Jurkat, Clone E6-1 (cell line): ENCODE data around the gene ZNF503. TPM values are rescaled to one million over a fixed set of nuclear protein-coding genes. Genes with fewer than 3 reads are reported as not detected.

Experiments
- DNase-seq: peaks from one replicate; pipeline ENCODE4 v3.0.0-alpha.2; 2011; ENCODE audit warnings: low read depth, low spot score
- H3K4me3 ChIP-seq: 2 replicates; pipeline ENCODE4 v1.5.1; 2011; ENCODE audit warnings: mild to moderate bottlenecking, low read length, control low read depth, moderate library complexity
- polyA plus RNA-seq: library from polyadenylated mRNA; unstranded; fragments of >200 nt; gene quantifications from one replicate; pipeline ENCODE4 v1.2.1, GENCODE V29; 2012; ENCODE audit warnings: missing spikeins; ENCODE audit not compliant: insufficient read length, insufficient read depth

The ZNF503 gene
- polyA plus RNA-seq, result 1.1 TPM

DNA sequence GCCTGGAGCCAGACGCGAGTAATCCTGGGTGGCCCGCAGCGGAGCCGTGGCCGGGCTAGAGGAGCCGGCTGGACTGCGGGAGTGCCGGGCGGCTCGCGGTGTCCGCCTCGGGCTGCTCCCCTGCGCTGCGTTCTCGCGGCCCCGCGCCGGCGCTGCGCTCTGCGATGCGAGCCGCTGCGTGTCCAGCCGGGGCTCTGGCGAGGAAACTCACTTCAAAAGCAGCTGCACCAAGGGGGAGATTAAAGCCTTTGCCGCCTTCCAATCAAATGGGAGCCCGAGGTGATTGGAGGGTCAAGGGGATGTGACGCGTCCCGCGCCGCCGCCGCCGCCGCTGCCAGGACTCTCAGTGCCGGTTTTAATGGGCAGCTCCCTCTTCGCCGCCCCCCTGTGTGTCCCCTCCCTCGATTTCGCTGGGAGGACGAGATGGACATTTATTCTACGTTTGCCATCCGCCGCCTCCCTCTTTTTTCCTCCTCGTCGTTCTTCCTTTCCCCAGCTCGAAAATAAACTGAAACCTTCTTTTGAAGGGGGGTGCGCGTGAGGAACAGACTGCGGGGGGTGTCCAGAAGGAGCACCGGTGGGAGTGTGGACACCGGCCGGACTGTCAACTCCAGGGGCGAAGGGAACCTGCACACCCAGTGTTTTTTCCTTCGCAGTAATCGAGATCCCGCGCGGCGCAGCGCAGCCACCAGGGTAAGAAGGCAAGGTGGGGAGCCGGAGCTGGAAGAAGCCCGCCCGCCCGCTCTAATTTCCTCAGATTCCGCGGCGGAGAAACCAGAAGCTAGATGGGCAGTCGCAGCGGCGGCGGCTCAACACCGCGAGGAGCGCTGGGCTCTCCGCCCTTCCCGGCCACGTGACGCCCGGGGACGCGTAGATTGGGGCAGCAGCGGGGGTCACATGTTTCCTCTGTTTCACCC is at the start of gene ZNF503:
Gene ZNF503 (minus strand): TSS at position 196 of the 917 bp plus-strand sequence. CDS start 345 bp downstream, outside the sequence.
- peak; percentile 24 for DNase-seq
- peak within 1 kb of the TSS; percentile 51 for H3K4me3 ChIP-seq

- no peak overlapping the region for H3K4me3 ChIP-seq
- no peak for DNase-seq
Measured at GRCh38 chr10:75450644-75451640, 49.4 kb upstream of the ZNF503 start.

DNA sequence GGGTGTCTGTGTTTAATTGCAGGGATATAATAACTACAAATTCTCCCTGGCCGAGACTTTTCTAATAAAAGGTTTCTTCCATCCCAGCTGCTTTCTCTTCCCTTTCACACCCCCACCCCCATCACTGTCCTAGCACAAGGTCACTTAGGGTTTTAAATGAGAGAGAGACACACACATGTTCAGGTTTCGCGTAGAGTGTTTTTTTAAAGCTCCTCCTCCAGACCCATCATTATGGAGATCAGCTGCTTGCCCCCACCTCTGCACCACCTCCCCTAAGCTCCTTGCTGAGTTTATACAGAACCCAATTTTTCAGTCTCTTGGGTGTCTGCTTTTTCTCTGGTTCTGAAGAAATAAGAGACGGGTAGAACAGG is 48.5 kb upstream of the ZNF503 start:
- DNase-seq, result no peak
- H3K4me3 ChIP-seq, result no peak overlapping the region

GRCh38 chr10:75449382-75450074 is 48.0 kb upstream of the ZNF503 start:
- DNase-seq, result no peak
- no peak overlapping the region for H3K4me3 ChIP-seq

- H3K4me3 ChIP-seq, result no peak overlapping the region
- DNase-seq, result no peak
Measured at GRCh38 chr10:75448166-75448565, 46.6 kb upstream of the ZNF503 start.

DNA sequence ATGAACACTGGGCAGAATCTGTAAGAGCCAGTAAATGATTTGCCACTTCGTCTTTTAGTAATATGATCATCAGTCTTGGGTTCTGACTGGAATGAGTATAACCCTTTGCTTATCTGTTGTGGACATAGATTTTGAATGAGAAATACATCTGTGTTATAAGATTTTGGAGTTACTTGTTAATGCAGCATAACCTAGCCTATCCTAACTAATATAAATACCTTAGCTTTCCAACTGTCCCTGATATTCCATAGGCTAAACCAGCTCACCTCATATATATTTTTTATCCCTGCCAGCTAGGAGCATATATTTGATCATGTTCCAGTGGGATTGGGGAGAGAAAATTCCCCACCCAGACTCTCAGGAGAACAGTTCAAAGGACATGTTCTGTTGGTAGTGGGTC is 44.9 kb upstream of the ZNF503 start:
- H3K4me3 ChIP-seq, result no peak overlapping the region
- no peak for DNase-seq

DNA sequence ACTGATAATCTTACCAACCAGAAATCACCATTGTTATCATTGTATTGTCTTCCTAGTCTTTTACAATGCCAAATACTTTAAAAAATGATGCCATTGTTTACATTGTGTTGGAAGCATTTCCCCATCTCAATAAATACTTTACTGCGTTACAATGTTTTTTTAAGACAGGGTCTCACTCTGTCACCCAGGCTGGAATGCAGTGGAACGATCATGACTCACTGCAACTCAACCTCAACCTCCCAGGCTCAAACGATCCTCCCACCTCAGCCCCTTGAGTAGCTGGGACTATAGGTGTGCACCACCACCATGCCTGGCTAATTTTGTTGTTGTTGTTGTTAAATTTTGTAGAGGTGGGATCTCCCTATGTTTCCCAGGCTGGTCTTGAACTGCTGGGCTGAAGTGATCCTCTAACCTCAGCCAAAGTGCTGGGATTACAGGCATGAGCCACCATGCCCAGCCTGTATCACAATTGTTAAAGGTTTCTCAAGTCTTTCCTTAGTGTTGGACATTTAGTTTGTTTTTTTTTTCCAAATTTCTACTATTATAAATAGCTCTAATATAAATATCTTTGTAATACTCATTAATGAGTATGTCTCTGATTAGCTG is 43.3 kb upstream of the ZNF503 start:
- no peak overlapping the region for H3K4me3 ChIP-seq
- DNase-seq, result no peak

DNA sequence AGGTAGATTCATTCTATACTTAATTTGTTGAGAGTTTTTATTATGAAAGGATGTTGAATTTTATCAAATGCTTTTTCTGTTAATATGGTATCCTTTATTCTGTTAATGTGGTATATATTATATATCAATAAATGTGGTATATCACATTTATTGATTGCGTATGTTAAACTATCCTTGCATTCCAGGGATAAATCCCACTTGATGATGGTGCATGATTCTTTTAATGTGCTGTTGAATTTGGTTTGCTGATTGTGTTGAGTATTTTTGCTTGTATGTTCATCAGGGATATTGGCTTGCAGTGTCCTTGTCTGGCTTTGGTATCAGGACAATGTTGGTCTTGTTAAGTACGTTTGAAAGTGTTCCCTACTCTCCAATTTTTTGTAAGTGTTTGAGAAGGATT is 41.8 kb upstream of the ZNF503 start:
- no peak for DNase-seq
- no peak overlapping the region for H3K4me3 ChIP-seq

DNA sequence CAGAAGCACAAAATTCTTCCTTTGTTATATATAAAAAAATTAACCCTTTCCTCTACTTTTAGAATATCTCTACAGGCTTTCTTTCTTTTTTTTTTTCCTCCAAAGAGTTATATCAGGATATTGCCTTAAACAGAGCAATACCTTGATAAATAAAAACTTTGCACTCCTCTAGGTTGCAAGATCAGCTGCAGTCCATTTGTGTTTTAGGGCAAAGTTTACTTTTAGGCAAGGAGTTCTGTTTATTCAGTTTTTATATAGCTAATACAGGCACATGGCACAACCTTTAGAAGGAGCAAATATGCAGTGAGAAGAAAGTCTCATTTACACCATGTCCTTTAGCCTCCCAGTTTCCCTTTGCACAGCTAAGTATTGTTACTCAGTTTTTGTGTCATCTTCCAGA is 40.1 kb upstream of the ZNF503 start:
- H3K4me3 ChIP-seq, result no peak overlapping the region
- DNase-seq, result no peak

- no peak for DNase-seq
- H3K4me3 ChIP-seq, result no peak overlapping the region
Measured at GRCh38 chr10:75441196-75441595, 39.6 kb upstream of the ZNF503 start.

DNA sequence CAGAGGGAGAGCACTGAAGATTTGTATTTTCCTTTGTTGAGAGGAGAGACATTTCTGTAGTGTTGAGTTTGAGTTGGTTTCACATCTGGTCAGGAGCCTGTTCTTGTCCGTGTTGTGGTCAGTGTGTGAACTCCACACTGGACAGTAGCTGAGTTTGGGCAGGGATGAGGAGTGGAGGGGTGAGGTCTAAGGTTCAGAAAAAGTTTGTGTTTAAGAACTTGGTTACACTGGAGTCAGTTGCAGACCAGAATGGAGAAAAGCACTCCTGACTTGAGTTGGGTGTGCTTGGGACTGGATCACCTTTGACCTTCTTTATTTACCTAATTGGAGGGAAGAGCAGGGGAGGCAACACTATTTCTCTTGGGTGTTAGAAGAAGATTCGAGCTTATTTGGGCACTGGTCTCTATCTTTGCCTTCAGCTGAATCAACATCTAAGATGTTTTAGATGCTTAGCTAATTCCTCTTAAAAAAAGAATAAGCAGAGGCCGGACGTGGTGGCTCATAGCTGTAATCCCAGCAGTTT is 38.8 kb upstream of the ZNF503 start:
- no peak for DNase-seq
- H3K4me3 ChIP-seq, result no peak overlapping the region

DNA sequence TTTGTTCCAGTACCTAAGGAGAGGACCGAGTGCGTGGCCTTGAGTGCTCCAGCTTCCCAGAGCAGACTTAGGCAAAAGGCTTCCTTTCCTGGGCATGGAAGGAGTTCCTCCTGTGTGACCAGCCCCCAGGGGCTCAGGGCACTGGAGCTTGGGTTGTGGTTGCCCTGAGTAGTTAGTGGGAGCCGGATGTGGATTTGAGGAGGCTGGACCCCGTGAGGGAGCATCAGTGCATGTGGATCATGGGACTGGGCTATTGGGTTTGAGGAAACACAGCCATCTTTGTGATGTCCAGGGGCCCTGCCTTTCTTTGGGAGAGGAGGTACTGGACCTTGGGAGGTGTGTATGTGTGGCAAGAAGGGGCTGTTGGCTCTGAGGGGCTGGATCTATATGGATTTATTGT is 38.2 kb upstream of the ZNF503 start:
- no peak overlapping the region for H3K4me3 ChIP-seq
- no peak for DNase-seq

DNA sequence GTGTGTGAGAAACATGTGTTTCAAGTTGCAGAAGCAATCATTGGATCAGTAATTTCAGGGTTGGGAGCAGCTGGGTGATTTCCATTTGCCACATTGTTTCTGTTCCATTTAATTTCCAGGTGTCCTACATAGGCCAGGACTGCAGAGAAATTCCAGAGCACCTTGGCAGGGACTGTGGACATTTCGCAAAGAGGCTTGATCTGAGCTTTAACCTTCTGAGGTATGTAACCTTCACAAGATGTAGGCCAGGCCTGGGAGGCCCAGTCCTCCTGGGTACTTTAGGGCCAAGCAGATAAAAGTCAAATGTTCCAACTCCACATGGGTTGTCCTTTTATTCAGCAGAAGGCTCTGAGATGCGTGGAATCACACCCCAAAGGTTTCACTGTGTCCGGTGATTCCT is 36.7 kb upstream of the ZNF503 start:
- H3K4me3 ChIP-seq, result no peak overlapping the region
- no peak for DNase-seq

- no peak overlapping the region for H3K4me3 ChIP-seq
- no peak for DNase-seq
Measured at GRCh38 chr10:75437693-75438092, 36.1 kb upstream of the ZNF503 start.

- DNase-seq, result no peak
- H3K4me3 ChIP-seq, result no peak overlapping the region
Measured at GRCh38 chr10:75436896-75437295, 35.3 kb upstream of the ZNF503 start.

- DNase-seq, result no peak
- no peak overlapping the region for H3K4me3 ChIP-seq
Measured at GRCh38 chr10:75435291-75435690, 33.7 kb upstream of the ZNF503 start.

DNA sequence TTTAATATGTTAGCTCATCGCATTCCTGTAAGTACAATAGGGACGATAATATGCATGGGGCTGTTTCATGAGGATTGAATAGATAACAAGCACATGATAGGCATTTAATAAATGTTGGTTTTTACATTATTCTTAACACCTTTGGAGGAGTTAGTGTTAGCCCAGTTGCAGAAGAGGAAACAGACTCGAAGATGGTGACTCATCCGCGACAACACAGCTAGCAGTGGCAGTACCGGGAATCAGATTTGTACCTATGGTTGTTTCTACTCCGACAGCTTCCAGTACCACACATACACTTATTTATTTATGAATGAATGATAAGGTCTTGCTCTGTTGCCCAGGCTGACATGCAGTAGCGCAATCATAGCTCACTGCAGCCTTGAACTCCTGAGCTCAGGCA is 32.7 kb upstream of the ZNF503 start:
- H3K4me3 ChIP-seq, result no peak overlapping the region
- no peak for DNase-seq

DNA sequence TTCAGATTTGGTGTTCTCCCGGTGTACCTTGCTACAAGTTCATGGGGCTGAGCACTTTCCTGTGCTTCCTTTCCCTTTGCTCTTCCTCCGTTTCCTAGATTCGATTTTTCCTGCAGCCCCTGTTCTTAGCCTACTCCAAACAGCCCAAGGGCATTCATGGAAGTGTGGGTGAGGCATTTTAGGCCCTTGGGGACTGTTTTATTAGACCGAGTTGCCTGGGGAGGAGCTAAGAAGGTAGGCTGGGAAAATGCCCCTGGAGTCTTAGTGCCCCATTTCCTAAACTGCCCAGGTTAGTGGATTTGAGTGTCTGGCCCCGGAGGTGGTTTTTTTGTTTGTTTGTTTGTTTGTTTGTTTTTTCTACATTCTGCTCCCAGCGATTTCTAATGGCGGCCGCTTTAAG is 31.7 kb upstream of the ZNF503 start:
- no peak for DNase-seq
- H3K4me3 ChIP-seq, result no peak overlapping the region

GRCh38 chr10:75432763-75433162 is 31.2 kb upstream of the ZNF503 start:
- H3K4me3 ChIP-seq, result no peak overlapping the region
- DNase-seq, result no peak
